HepG2 (cell line): Measurements from ENCODE around the gene NGDN. TPM values are rescaled to one million over a fixed set of nuclear protein-coding genes. Genes with fewer than 3 reads are reported as not detected.

Experiments
- CC2D1A ChIP-seq: sonication (generic); formaldehyde crosslinking; IDR thresholded peaks from 2 replicates; pipeline ENCODE4 v1.8.1; 2023; ENCODE audit warnings: mild to moderate bottlenecking, missing genetic modification reagents
- ETV6 ChIP-seq: sonication (generic); formaldehyde crosslinking; conservative IDR thresholded peaks from 2 replicates; pipeline ENCODE4 v1.4.0; 2020; ENCODE audit warnings: missing genetic modification reagents
- FOXA1 ChIP-seq, 2 experiments: fragments of 450-650 bp in 1 of 2; sonication (generic) in 1 of 2; formaldehyde crosslinking in 1 of 2; IDR thresholded peaks; 2 replicates each; pipeline versions ENCODE4 v1.4.0 to v1.6.1; 2016 to 2020; ENCODE audit warnings: missing genetic modification reagents in 1 of 2
- MEIS1 ChIP-seq: sonication (generic); formaldehyde crosslinking; IDR thresholded peaks from 2 replicates; pipeline ENCODE4 v1.9.0; 2021; ENCODE audit warnings: mild to moderate bottlenecking, missing genetic modification reagents, moderate library complexity, borderline replicate concordance
- NONO ChIP-seq, 2 experiments: fragments of 450-650 bp in 1 of 2; sonication (generic) in 1 of 2; formaldehyde crosslinking in 1 of 2; IDR thresholded peaks in 1 of 2; conservative IDR thresholded peaks in 1 of 2; 2 replicates each; pipeline versions ENCODE4 v1.6.1 to v1.8.0; 2017 to 2022; ENCODE audit warnings: mild to moderate bottlenecking in 1 of 2, missing genetic modification reagents in 1 of 2, moderate library complexity in 1 of 2
- POLR2A ChIP-seq, 2 experiments: IDR thresholded peaks; 2 replicates each; pipeline ENCODE4 v1.6.1; 2011; ENCODE audit warnings: low read depth in 2 of 2, low read length in 2 of 2, mild to moderate bottlenecking in 1 of 2, moderate library complexity in 1 of 2; ENCODE audit not compliant: insufficient read depth in 1 of 2
- TBP ChIP-seq: sonication (generic); formaldehyde crosslinking; IDR thresholded peaks from 2 replicates; pipeline ENCODE4 v1.5.0; 2020; ENCODE audit warnings: missing genetic modification reagents
- ZFP41 ChIP-seq: sonication (generic); formaldehyde crosslinking; IDR thresholded peaks from 2 replicates; pipeline ENCODE4 v1.4.0; 2020; ENCODE audit warnings: mild to moderate bottlenecking, missing genetic modification reagents, borderline replicate concordance
- ZNF317 ChIP-seq: sonication (generic); formaldehyde crosslinking; IDR thresholded peaks from 2 replicates; pipeline ENCODE4 v1.5.0; 2020; ENCODE audit warnings: mild to moderate bottlenecking, missing genetic modification reagents
- ZNF552 ChIP-seq: sonication (generic); formaldehyde crosslinking; IDR thresholded peaks from 2 replicates; pipeline ENCODE4 v1.9.0; 2022; ENCODE audit warnings: missing genetic modification reagents, mild to moderate bottlenecking, borderline replicate concordance
- ZNF749 ChIP-seq: sonication (generic); formaldehyde crosslinking; IDR thresholded peaks from 2 replicates; pipeline ENCODE4 v1.8.0; 2022; ENCODE audit warnings: mild to moderate bottlenecking, missing genetic modification reagents, moderate library complexity, borderline replicate concordance
- ZNF775 ChIP-seq: sonication (generic); formaldehyde crosslinking; IDR thresholded peaks from 2 replicates; pipeline ENCODE4 v1.4.0; 2020; ENCODE audit warnings: missing genetic modification reagents, mild to moderate bottlenecking, moderate library complexity, borderline replicate concordance
- ZNF792 ChIP-seq: IDR thresholded peaks from 2 replicates; pipeline ENCODE4 v1.6.1; 2016
- ZNF850 ChIP-seq: sonication (generic); formaldehyde crosslinking; conservative IDR thresholded peaks from 2 replicates; pipeline ENCODE4 v1.9.0; 2021; ENCODE audit warnings: mild to moderate bottlenecking, missing genetic modification reagents
- polyA plus RNA-seq, 8 experiments: library from polyadenylated mRNA; depleted of rRNA in 3 of 8; stranded (reverse) in 7 of 8; unstranded in 1 of 8; fragments of >200 nt; fragmentation: Illumina TruSeq in 4 of 8; extraction: Trizol in 4 of 8; gene quantifications; 2 replicates each; pipeline versions ENCODE4 v1.2.1 to v1.2.3, GENCODE V29; 2011 to 2016; ENCODE audit warnings: low read depth in 4 of 8, missing spikeins in 1 of 8, mixed read lengths in 1 of 8; ENCODE audit not compliant: insufficient read depth in 1 of 8
- total RNA-seq, 5 experiments: library from RNA; depleted of rRNA; stranded (reverse); fragments of >200 nt; fragmentation: Illumina TruSeq; extraction: Trizol; gene quantifications; 2 replicates each; pipeline ENCODE4 v1.2.3, GENCODE V29; 2016; ENCODE audit warnings: low read depth in 1 of 5
- TF ChIP-seq, protein P1 (sequence below): sonication (generic); formaldehyde crosslinking; IDR thresholded peaks from 2 replicates; pipeline ENCODE4 v1.5.0; 2020; ENCODE audit warnings: missing genetic modification reagents, mild to moderate bottlenecking, borderline replicate concordance
- TF ChIP-seq, protein P2 (sequence below): sonication (generic); formaldehyde crosslinking; IDR thresholded peaks from 2 replicates; pipeline ENCODE4 v1.5.0; 2020; ENCODE audit warnings: mild to moderate bottlenecking, missing genetic modification reagents, moderate library complexity
- TF ChIP-seq, protein P3 (sequence below): sonication (generic); formaldehyde crosslinking; IDR thresholded peaks from 2 replicates; pipeline ENCODE4 v1.4.0; 2020; ENCODE audit warnings: missing genetic modification reagents
- TF ChIP-seq, protein P4 (sequence below): fragments of 450-650 bp; IDR thresholded peaks from 2 replicates; pipeline ENCODE4 v1.6.1; 2016
- TF ChIP-seq, protein P5 (sequence below): sonication (generic); formaldehyde crosslinking; conservative IDR thresholded peaks from 2 replicates; pipeline ENCODE4 v1.4.0; 2020; ENCODE audit warnings: missing genetic modification reagents
- TF ChIP-seq, protein P6 (sequence below): sonication (generic); formaldehyde crosslinking; IDR thresholded peaks from 2 replicates; pipeline ENCODE4 v1.4.0; 2020; ENCODE audit warnings: missing genetic modification reagents, borderline replicate concordance

NGDN gene
- total and polyA plus RNA-seq, 2 of the 13 experiments (the other 11 are each of a cell fraction or from before 2014, with no cell fraction given) = 154 to 216 TPM

DNA sequence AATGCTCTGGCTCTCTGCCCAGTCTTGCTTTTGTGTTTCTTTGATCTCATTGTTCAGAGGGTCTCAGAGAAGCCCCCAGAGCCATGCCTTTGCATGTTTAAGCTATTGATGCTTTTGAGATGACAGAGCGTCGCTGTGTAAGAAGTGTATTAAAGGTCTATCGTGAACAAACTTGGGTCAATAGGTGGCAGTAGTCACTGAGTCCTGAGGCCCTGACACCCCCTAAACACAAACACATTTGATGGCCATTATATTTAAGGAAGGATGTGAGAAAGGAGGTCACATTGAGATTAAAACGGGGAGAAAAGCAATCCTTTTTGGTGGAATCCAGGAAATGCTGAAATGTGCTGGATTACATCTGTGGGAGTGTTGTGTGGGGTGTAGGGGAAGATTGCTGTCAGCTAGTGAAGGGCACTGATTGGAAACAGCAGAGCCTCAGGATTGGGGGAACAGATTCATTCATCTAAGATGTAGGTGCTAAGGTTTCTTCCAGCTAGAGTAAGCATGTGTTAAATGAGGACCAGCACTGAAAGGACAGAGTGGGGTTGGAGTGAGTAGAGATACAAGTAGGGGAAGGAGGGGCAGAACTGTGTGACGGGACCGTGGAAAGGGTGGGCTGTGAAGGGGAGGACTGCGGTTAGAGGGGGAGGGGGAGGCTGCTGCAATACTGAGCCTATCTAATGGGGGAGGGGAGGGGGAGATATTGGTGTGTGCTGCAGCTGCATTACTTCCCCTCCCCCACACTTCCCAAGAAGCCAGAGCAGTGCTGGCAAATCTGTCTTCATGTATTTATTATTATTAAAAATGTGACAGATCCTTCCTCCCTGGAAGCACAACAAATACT is 12.7 kb downstream of the NGDN start (continued):
- TF ChIP-seq, protein P1, sequence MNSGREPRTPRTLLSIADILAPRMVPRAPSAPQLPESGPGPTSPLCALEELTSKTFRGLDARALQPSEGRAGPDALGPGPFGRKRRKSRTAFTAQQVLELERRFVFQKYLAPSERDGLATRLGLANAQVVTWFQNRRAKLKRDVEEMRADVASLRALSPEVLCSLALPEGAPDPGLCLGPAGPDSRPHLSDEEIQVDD (CRISPR knock-in tag) = no peak
- TF ChIP-seq ZNF552 (CRISPR knock-in tag) (no peak), MEIS1 (CRISPR knock-in tag) (no peak), POLR2A (IDR thresholded peaks at IDR 0.05; ENCODE audit: insufficient read depth in 1 of 2, low read depth in 2 of 2, low read length in 2 of 2) (0 out of 4 replicates have a peak, but pooled peaks of 1 of the 2 experiments have one; percentile 26), ETV6 (0 out of 2 replicates have a peak, but pooled peaks have one; percentile 4), ZNF749 (no peak), ZNF317 (no peak), CC2D1A (CRISPR knock-in tag) (no peak), NONO (IDR thresholded peaks at IDR 0.05) (no peak), NONO (CRISPR knock-in tag; conservative IDR thresholded peaks at IDR 0.05) (0 out of 2 replicates have a peak, but pooled peaks have one; percentile 9), ZNF850 (no peak), ZNF775 (CRISPR knock-in tag) (no peak), TBP (CRISPR knock-in tag) (no peak), FOXA1 (IDR thresholded peaks at IDR 0.05) (0 out of 2 replicates have a peak, but pooled peaks have one; percentile 23), FOXA1 (CRISPR knock-in tag; IDR thresholded peaks at IDR 0.05) (no peak), ZFP41 (no peak), ZNF792 (no peak)
- TF ChIP-seq, protein P2, sequence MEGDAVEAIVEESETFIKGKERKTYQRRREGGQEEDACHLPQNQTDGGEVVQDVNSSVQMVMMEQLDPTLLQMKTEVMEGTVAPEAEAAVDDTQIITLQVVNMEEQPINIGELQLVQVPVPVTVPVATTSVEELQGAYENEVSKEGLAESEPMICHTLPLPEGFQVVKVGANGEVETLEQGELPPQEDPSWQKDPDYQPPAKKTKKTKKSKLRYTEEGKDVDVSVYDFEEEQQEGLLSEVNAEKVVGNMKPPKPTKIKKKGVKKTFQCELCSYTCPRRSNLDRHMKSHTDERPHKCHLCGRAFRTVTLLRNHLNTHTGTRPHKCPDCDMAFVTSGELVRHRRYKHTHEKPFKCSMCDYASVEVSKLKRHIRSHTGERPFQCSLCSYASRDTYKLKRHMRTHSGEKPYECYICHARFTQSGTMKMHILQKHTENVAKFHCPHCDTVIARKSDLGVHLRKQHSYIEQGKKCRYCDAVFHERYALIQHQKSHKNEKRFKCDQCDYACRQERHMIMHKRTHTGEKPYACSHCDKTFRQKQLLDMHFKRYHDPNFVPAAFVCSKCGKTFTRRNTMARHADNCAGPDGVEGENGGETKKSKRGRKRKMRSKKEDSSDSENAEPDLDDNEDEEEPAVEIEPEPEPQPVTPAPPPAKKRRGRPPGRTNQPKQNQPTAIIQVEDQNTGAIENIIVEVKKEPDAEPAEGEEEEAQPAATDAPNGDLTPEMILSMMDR (CRISPR knock-in tag) = peak; percentile 35
- TF ChIP-seq, protein P3, sequence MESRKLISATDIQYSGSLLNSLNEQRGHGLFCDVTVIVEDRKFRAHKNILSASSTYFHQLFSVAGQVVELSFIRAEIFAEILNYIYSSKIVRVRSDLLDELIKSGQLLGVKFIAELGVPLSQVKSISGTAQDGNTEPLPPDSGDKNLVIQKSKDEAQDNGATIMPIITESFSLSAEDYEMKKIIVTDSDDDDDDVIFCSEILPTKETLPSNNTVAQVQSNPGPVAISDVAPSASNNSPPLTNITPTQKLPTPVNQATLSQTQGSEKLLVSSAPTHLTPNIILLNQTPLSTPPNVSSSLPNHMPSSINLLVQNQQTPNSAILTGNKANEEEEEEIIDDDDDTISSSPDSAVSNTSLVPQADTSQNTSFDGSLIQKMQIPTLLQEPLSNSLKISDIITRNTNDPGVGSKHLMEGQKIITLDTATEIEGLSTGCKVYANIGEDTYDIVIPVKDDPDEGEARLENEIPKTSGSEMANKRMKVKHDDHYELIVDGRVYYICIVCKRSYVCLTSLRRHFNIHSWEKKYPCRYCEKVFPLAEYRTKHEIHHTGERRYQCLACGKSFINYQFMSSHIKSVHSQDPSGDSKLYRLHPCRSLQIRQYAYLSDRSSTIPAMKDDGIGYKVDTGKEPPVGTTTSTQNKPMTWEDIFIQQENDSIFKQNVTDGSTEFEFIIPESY = peak; percentile 88
- TF ChIP-seq, protein P4, sequence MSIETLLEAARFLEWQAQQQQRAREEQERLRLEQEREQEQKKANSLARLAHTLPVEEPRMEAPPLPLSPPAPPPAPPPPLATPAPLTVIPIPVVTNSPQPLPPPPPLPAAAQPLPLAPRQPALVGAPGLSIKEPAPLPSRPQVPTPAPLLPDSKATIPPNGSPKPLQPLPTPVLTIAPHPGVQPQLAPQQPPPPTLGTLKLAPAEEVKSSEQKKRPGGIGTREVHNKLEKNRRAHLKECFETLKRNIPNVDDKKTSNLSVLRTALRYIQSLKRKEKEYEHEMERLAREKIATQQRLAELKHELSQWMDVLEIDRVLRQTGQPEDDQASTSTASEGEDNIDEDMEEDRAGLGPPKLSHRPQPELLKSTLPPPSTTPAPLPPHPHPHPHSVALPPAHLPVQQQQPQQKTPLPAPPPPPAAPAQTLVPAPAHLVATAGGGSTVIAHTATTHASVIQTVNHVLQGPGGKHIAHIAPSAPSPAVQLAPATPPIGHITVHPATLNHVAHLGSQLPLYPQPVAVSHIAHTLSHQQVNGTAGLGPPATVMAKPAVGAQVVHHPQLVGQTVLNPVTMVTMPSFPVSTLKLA = no peak
- TF ChIP-seq, protein P5, sequence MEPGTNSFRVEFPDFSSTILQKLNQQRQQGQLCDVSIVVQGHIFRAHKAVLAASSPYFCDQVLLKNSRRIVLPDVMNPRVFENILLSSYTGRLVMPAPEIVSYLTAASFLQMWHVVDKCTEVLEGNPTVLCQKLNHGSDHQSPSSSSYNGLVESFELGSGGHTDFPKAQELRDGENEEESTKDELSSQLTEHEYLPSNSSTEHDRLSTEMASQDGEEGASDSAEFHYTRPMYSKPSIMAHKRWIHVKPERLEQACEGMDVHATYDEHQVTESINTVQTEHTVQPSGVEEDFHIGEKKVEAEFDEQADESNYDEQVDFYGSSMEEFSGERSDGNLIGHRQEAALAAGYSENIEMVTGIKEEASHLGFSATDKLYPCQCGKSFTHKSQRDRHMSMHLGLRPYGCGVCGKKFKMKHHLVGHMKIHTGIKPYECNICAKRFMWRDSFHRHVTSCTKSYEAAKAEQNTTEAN (CRISPR knock-in tag) = no peak
- TF ChIP-seq, protein P6, sequence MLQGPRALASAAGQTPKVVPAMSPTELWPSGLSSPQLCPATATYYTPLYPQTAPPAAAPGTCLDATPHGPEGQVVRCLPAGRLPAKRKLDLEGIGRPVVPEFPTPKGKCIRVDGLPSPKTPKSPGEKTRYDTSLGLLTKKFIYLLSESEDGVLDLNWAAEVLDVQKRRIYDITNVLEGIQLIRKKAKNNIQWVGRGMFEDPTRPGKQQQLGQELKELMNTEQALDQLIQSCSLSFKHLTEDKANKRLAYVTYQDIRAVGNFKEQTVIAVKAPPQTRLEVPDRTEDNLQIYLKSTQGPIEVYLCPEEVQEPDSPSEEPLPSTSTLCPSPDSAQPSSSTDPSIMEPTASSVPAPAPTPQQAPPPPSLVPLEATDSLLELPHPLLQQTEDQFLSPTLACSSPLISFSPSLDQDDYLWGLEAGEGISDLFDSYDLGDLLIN = no peak
